Suprapubic skin (tissue), 4 donors: ENCODE data around the gene DCST2. TPM values are rescaled to one million over a fixed set of nuclear protein-coding genes. Genes with fewer than 3 reads are reported as not detected.
A peak's percentile ranks its signal among the peaks of the same experiment; 100 is the strongest.

Source experiments
- DNase-seq, 2 donors: peaks; one replicate each; pipeline ENCODE4 v3.0.0-alpha.2; 2019; ENCODE audit warnings: low spot score in 2 of 2
- H3K27ac ChIP-seq: fragments of 200-600 bp; sonication (generic); one replicate; pipeline ENCODE4 v1.5.1; 2019
- H3K27me3 ChIP-seq: fragments of 200-600 bp; sonication (generic); one replicate; pipeline ENCODE4 v1.5.1; 2019
- H3K36me3 ChIP-seq: fragments of 200-600 bp; sonication (generic); one replicate; pipeline ENCODE4 v1.5.1; 2019
- H3K4me1 ChIP-seq: fragments of 200-600 bp; sonication (generic); one replicate; pipeline ENCODE4 v1.5.1; 2019
- H3K4me3 ChIP-seq: fragments of 200-600 bp; sonication (generic); one replicate; pipeline ENCODE4 v1.5.1; 2019; ENCODE audit warnings: mild to moderate bottlenecking
- H3K9me3 ChIP-seq: fragments of 200-600 bp; sonication (generic); one replicate; pipeline ENCODE4 v1.5.1; 2019
- EP300 ChIP-seq: sonication (generic); formaldehyde crosslinking; IDR thresholded peaks from one replicate; pipeline ENCODE4 v1.6.1; 2017; ENCODE audit warnings: antibody characterized with exemption
- POLR2A ChIP-seq, 2 donors: fragments of 450-650 bp; IDR thresholded peaks; one replicate each; pipeline ENCODE4 v1.6.1; 2017; ENCODE audit warnings: antibody characterized with exemption in 2 of 2, mild to moderate bottlenecking in 2 of 2, moderate library complexity in 2 of 2
- POLR2AphosphoS5 ChIP-seq, 3 donors: sonication (generic); formaldehyde crosslinking; IDR thresholded peaks; one replicate each; pipeline ENCODE4 v1.6.1; 2017; ENCODE audit warnings: antibody characterized with exemption in 3 of 3
- WGBS: methylation state at CpG from one replicate; pipeline ENCODE4 v1.1.5; 2018; 5-methylcytosine and 5-hydroxymethylcytosine counted together
- total RNA-seq, 4 donors: library from RNA; depleted of rRNA; stranded (reverse); fragments of >200 nt; gene quantifications; one replicate each; pipeline ENCODE4 v1.1.0, GENCODE V29; 2016
- TF ChIP-seq, protein P1 (sequence below), 2 donors: fragments of 200-600 bp in 1 of 2; fragments of 450-650 bp in 1 of 2; sonication (generic) in 1 of 2; IDR thresholded peaks; one replicate each; pipeline ENCODE4 v1.5.1; 2016 to 2019; ENCODE audit warnings: antibody characterized with exemption in 2 of 2, mild to moderate bottlenecking in 1 of 2, moderate library complexity in 1 of 2

DCST2 gene
- total RNA-seq, 4 donors from 2014 or later, result 13.4 to 36.0 (median 14.5) TPM

DNA sequence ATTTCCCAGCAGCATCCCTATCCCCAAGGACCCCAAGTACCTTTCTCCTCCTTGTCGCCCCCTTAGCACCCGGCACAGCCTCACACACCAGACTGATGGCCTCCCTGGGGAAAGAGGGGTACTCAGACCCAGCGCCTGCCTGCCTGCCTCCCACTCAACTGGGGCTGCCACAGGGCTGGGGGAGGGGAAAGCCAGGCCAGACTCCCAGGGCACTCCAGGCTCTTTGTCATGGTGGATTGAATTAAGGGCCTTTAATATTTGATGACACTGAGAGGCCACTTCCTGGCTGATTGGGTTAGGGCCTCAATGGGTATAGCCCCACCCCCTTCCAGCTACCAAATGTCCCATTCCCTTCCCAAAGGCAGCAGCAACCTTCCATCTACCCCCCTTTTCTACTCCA is 64.8 kb downstream of the DCST2 start:
- Histone ChIP-seq H3K27me3 (no peaks in the 10 kb centered on the region), H3K4me1 (peaks cover 59% of the 10 kb centered on the region)
- TF ChIP-seq, protein P1, sequence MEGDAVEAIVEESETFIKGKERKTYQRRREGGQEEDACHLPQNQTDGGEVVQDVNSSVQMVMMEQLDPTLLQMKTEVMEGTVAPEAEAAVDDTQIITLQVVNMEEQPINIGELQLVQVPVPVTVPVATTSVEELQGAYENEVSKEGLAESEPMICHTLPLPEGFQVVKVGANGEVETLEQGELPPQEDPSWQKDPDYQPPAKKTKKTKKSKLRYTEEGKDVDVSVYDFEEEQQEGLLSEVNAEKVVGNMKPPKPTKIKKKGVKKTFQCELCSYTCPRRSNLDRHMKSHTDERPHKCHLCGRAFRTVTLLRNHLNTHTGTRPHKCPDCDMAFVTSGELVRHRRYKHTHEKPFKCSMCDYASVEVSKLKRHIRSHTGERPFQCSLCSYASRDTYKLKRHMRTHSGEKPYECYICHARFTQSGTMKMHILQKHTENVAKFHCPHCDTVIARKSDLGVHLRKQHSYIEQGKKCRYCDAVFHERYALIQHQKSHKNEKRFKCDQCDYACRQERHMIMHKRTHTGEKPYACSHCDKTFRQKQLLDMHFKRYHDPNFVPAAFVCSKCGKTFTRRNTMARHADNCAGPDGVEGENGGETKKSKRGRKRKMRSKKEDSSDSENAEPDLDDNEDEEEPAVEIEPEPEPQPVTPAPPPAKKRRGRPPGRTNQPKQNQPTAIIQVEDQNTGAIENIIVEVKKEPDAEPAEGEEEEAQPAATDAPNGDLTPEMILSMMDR (IDR thresholded peaks at IDR 0.05), result no peak
- TF ChIP-seq POLR2A (IDR thresholded peaks at IDR 0.05), result no peak
- TF ChIP-seq EP300, result no peak
- TF ChIP-seq POLR2AphosphoS5 (IDR thresholded peaks at IDR 0.05), result no peak

More for the DNA sequence above, 64.8 kb downstream of the DCST2 start:
- no peaks in the 10 kb centered on the region for H3K9me3 ChIP-seq
- no peak for DNase-seq
- 87% methylated on average over 3 of the region's 3 CpGs for WGBS
- peaks cover 51% of the 10 kb centered on the region for H3K36me3 ChIP-seq
- peak overlapping the region; percentile 46 for H3K4me3 ChIP-seq
- peak overlapping the region; percentile 16 for H3K27ac ChIP-seq

Other genes with a start within 250 kb of the DCST2 start
- under 1 TPM; 0.30 to 0.72 (median 0.37) TPM for gene KCNN3, start 163.5 kb downstream of the DCST2 start, total RNA-seq
- 10 to 100 TPM; 19.3 to 38.0 (median 28.8) TPM for gene PMVK, start 97.1 kb downstream of the DCST2 start, total RNA-seq
- 10 to 100 TPM; 41.4 to 67.4 (median 61.3) TPM for gene PBXIP1, start 77.7 kb downstream of the DCST2 start, total RNA-seq
- 10 to 100 TPM; 34.2 to 46.7 (median 35.3) TPM for gene PYGO2, start 72.0 kb downstream of the DCST2 start, total RNA-seq
- gene SHC1, start 63.0 kb downstream of the DCST2 start, total RNA-seq, result 100 to 1,000 TPM in 1 of 4 donors, 10 to 100 TPM in 3; 54.5 to 102 (median 69.5) TPM
- gene CKS1B, start 59.1 kb downstream of the DCST2 start, total RNA-seq, result 10 to 100 TPM; 37.8 to 55.4 (median 49.7) TPM
- gene FLAD1, start 50.4 kb downstream of the DCST2 start, total RNA-seq, result 10 to 100 TPM; 42.0 to 59.7 (median 52.3) TPM
- gene LENEP, start 40.2 kb downstream of the DCST2 start, total RNA-seq, result 1 to 10 TPM in 1 of 4 donors, not detected in 3; 3.0 TPM
- 100 to 1,000 TPM; 238 to 243 (median 239) TPM for gene ZBTB7B, start 31.0 kb downstream of the DCST2 start, total RNA-seq
- gene DCST1, start within 50 bp of the DCST2 start, total RNA-seq, result 1 to 10 TPM in 3 of 4 donors, under 1 TPM in 1; 0.55 to 8.2 (median 2.8) TPM
- gene ADAM15, start 17.5 kb upstream of the DCST2 start, total RNA-seq, result 100 to 1,000 TPM; 304 to 327 (median 321) TPM
- gene EFNA4, start 30.0 kb upstream of the DCST2 start, total RNA-seq, result 10 to 100 TPM; 22.4 to 44.2 (median 28.7) TPM
- 100 to 1,000 TPM in 1 of 4 donors, 10 to 100 TPM in 3; 28.8 to 104 (median 77.6) TPM for gene EFNA3, start 45.1 kb upstream of the DCST2 start, total RNA-seq
- gene EFNA1, start 94.1 kb upstream of the DCST2 start, total RNA-seq, result 100 to 1,000 TPM in 3 of 4 donors, 10 to 100 TPM in 1; 88.9 to 198 (median 120) TPM
- gene SLC50A1, start 102.1 kb upstream of the DCST2 start, total RNA-seq, result 10 to 100 TPM; 27.9 to 56.1 (median 32.6) TPM
- gene DPM3, start 106.8 kb upstream of the DCST2 start, total RNA-seq, result 10 to 100 TPM; 23.7 to 43.7 (median 30.2) TPM
- 100 to 1,000 TPM in 2 of 4 donors, 10 to 100 TPM in 2; 77.1 to 180 (median 113) TPM for gene KRTCAP2, start 139.5 kb upstream of the DCST2 start, total RNA-seq
- under 1 TPM in 2 of 4 donors, not detected in 2; 0.34 to 0.80 TPM for gene TRIM46, start 140.1 kb upstream of the DCST2 start, total RNA-seq
- 10 to 100 TPM; 21.4 to 90.8 (median 26.7) TPM for gene THBS3, start 174.1 kb upstream of the DCST2 start, total RNA-seq
- gene MTX1, start 174.9 kb upstream of the DCST2 start, total RNA-seq, result 10 to 100 TPM; 19.8 to 51.7 (median 36.9) TPM
- gene ENTREP3, start 221.7 kb upstream of the DCST2 start, total RNA-seq, result 10 to 100 TPM; 23.6 to 32.1 (median 25.7) TPM
- 10 to 100 TPM; 45.1 to 73.3 (median 67.6) TPM for gene SCAMP3, start 228.6 kb upstream of the DCST2 start, total RNA-seq
- 10 to 100 TPM; 27.6 to 72.3 (median 36.2) TPM for gene CLK2, start 239.7 kb upstream of the DCST2 start, total RNA-seq
- 10 to 100 TPM in 3 of 4 donors, 1 to 10 TPM in 1; 6.6 to 12.8 (median 10.4) TPM for gene HCN3, start 243.7 kb upstream of the DCST2 start, total RNA-seq